ENCODE data around the gene SEL1L3. TPM values are rescaled to one million over a fixed set of nuclear protein-coding genes. Genes with fewer than 3 reads are reported as not detected.

Gene SEL1L3
- total and polyA plus RNA-seq, 12 donors = 1.4 to 9.8 (median 3.5) TPM

DNA sequence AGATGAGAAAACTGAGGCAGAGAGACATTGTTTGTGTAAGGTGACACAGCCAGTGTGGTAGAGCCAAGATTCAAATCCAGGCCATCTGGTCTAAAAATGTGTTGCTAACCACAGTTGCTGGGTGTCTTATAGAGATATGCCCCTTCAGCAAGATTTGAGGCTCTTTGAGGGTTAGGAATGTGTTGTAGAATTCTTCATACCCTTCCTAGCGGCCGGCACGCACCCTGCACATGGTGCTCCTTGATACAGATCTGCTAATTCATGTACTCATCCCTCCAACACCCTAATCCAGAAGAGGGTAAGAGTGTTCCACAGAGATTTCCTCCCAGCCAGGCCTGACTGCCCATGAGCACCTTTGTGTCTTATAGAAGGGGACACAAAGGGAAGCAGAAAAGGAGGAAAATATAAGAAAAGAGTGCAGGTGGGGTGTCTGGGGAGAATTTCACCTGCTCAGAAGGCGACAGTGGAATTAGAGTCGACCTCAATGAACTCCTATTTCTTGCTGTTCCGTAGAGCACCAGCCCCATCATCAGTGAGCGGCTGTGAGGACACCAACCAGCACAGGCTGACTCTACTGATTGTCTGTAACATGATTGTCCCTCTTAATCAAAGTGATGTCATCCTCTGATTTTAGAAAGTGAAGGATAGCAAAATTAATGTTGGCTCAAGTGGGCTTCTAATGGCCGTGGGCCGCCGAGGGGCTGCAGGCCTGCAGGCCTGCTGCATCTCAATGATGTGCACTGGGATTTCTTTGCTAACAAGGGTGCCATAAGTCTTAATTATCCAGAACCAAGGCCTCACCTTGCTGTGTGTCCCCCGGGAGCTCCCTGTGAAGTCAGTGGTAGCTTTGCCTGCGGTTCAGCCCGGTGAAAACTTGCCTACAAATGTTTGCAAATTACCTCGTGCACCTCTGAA, 27.1 kb upstream of the SEL1L3 start:
- intact Hi-C loops (cut with DNase I) = no loop called here
- Histone ChIP-seq H3K27me3 (no peaks in the 10 kb centered on the region), H3K36me3 (no peaks in the 10 kb centered on the region), H3K27ac (peak overlapping the region in 1 of 10 donors; percentile 29), H3K4me1 (peaks cover 0 to 15% (median 2%) of the 10 kb centered on the region in 9 donors), H3K4me3 (no peak overlapping the region), H3K9me3 (no peaks in the 10 kb centered on the region)
- DNase-seq (no peak), ATAC-seq (no peak)
- TF ChIP-seq CTCF (IDR thresholded peaks at IDR 0.05) = no peak
- 88% methylated on average over 14 of the region's 14 CpGs for WGBS, 2 donors

- ATAC-seq (no peak), DNase-seq (no peak)
- no peak for TF ChIP-seq CTCF (IDR thresholded peaks at IDR 0.05)
- H3K36me3 ChIP-seq = no peaks in the 10 kb centered on the region
- intact Hi-C loops (cut with DNase I) = no loop called here
- no peaks in the 10 kb centered on the region for H3K27me3 ChIP-seq
- peaks cover 0 to 22% (median 10%) of the 10 kb centered on the region in 9 donors for H3K4me1 ChIP-seq
- H3K4me3 ChIP-seq = no peak overlapping the region
- no peak overlapping the region for H3K27ac ChIP-seq
- H3K9me3 ChIP-seq = no peaks in the 10 kb centered on the region
These were observed 26.0 kb upstream of the SEL1L3 start for GRCh38 chr4:25888781-25889180.

- peak overlapping the region in 1 of 10 donors; percentile 22 for H3K27ac ChIP-seq
- H3K4me3 ChIP-seq = no peak overlapping the region
- DNase-seq (no peak), ATAC-seq (peak in 1 of 8 donors; percentile 63)
- H3K27me3 ChIP-seq = no peaks in the 10 kb centered on the region
- WGBS, 2 donors = 31 to 36% methylated on average over 5 of the region's 5 CpGs
- TF ChIP-seq CTCF (IDR thresholded peaks at IDR 0.05) = no peak
- H3K36me3 ChIP-seq = no peaks in the 10 kb centered on the region
- intact Hi-C loops (cut with DNase I) = no loop called here
- no peaks in the 10 kb centered on the region for H3K9me3 ChIP-seq
- H3K4me1 ChIP-seq = peaks cover 0 to 20% (median 0%) of the 10 kb centered on the region in 9 donors
These were observed 21.4 kb upstream of the SEL1L3 start for GRCh38 chr4:25884031-25884782.

DNA sequence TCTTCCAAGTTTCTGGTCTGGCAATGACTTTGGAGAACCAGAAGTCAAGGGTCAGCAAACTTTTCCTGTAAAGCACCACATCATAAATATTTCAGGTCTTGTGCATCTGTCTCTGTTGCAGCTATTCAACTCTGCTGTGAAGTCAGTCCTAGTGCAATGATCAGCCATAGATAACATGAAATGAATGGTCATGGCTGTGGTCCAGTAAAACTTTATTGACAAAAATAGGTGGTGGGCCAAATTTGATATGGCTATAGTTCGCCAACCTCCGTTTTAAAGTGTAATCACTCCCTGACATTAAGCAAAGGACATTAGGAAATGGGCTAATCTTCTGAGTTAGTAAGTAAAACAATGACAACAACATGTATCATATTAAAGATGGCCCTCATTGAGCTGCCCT, 20.8 kb upstream of the SEL1L3 start:
- Histone ChIP-seq H3K4me1 (peaks cover 0 to 20% (median 0%) of the 10 kb centered on the region in 9 donors), H3K4me3 (no peak overlapping the region), H3K9me3 (no peaks in the 10 kb centered on the region), H3K27me3 (no peaks in the 10 kb centered on the region), H3K36me3 (no peaks in the 10 kb centered on the region), H3K27ac (no peak overlapping the region)
- TF ChIP-seq CTCF (IDR thresholded peaks at IDR 0.05) = no peak
- DNase-seq = no peak
- intact Hi-C loops (cut with DNase I) = no loop called here
- no peak for ATAC-seq
- WGBS, 2 donors = 92 to 93% methylated on average over 2 of the region's 2 CpGs
